T-helper 2 cell (primary cell): ENCODE measurements around the gene ABLIM3.

Experiments
- DNase-seq, 5 experiments: peaks; one replicate each; pipeline versions ENCODE4 v3.0.0 to v3.0.0-alpha.2; 2012 to 2022

ABLIM3 gene

GRCh38 chr5:149284501-149284900, 143.2 kb downstream of the ABLIM3 start:
- DNase-seq: no peak

GRCh38 chr5:149285153-149285552, 143.9 kb downstream of the ABLIM3 start:
- no peak for DNase-seq

- no peak for DNase-seq
Observed at GRCh38 chr5:149288436-149288835, 147.1 kb downstream of the ABLIM3 start.

GRCh38 chr5:149289301-149289700, 148.0 kb downstream of the ABLIM3 start:
- DNase-seq: no peak

- DNase-seq: no peak
Observed at GRCh38 chr5:149294872-149295829, 153.9 kb downstream of the ABLIM3 start.

- no peak for DNase-seq
Observed at GRCh38 chr5:149297340-149298025, 156.2 kb downstream of the ABLIM3 start.

- no peak for DNase-seq
Observed at GRCh38 chr5:149298163-149298562, 156.9 kb downstream of the ABLIM3 start.

GRCh38 chr5:149298842-149299404, 157.6 kb downstream of the ABLIM3 start:
- DNase-seq: no peak

- DNase-seq: no peak
Observed at GRCh38 chr5:149299451-149300054, 158.3 kb downstream of the ABLIM3 start.

- no peak for DNase-seq
Observed at GRCh38 chr5:149300441-149300840, 159.1 kb downstream of the ABLIM3 start.

GRCh38 chr5:149301049-149301743, 159.9 kb downstream of the ABLIM3 start:
- no peak for DNase-seq

GRCh38 chr5:149301744-149302380, 160.6 kb downstream of the ABLIM3 start:
- DNase-seq: no peak

- DNase-seq: no peak
Observed at GRCh38 chr5:149302641-149303040, 161.3 kb downstream of the ABLIM3 start.

GRCh38 chr5:149303210-149303609, 161.9 kb downstream of the ABLIM3 start:
- DNase-seq: no peak

- DNase-seq: no peak
Observed at GRCh38 chr5:149304195-149305078, 163.1 kb downstream of the ABLIM3 start.

- no peak for DNase-seq
Observed at GRCh38 chr5:149309354-149309753, 168.1 kb downstream of the ABLIM3 start.
